Left ventricle myocardium superior (tissue), 1 donor: ENCODE results near the gene SLC19A1. TPM values are rescaled to one million over a fixed set of nuclear protein-coding genes. Genes with fewer than 3 reads are reported as not detected.
"Not testable (repeated sequence)": the region's sequence is repeated elsewhere in the genome, so short reads cannot be mapped to it uniquely, and the experiment has no call there.

Source experiments
- ATAC-seq: fragments of 200-7000 bp; cut with Tn5 transposase; one replicate; pipeline ENCODE4 v1.9.1; 2020; ENCODE audit warnings: mild to moderate bottlenecking, moderate library complexity
- DNase-seq: peaks from one replicate; pipeline ENCODE4 v3.0.0-alpha.2; 2020
- intact Hi-C: fragments of 100-400 bp; cut with micrococcal nuclease; formaldehyde crosslinking; loops from one replicate; pipeline ENCODE4 v1.11.0; 2022
- total RNA-seq: library from RNA; stranded (reverse); fragmentation: NEBNext Ultra II Directional; extraction: Animal tissue kit (Norgen Biotek cat#: 25700); gene quantifications from one replicate; pipeline ENCODE4 v1.2.1, GENCODE V29; 2021
- donor health status: DM: no; HTN: yes; CAD: no; lungs with severe emphysema.

The SLC19A1 gene
- total RNA-seq, 1 donor from 2014 or later: 7.6 TPM

DNA sequence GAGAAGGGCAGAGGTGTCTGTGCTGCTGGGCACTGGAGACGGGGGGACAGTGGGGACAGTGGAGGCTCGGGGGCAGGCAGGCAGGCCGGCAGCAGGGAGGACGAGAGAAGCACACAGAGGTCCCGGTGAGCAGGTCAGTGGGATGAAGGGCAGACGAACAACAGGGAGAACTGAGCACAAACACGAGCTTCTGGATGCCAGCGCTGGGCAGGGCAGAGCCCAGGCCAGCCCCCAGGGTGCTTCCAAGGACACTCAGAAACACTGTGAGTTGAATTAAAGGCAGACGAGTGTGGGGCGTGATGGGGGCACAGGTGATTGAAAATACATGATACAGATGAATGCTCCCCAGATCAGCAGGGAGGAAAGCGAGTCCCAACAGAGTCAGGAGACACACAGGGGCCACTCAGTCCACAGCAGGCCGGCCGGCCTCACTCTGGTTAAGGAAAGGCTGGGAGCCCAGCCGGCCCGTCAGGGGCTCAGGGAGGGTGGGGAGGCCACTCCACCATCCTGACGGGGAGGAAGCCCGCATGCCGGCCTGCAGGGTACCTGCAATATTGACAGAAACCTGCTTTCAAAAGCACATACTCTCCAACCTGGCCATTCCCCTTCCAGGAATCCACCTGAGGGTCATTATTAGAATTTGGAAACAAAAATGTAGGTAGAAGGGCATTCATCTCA is 14.1 kb downstream of the SLC19A1 start:
- DNase-seq (peak; percentile 20), ATAC-seq (no peak)
- intact Hi-C loops: no loop called here

DNA sequence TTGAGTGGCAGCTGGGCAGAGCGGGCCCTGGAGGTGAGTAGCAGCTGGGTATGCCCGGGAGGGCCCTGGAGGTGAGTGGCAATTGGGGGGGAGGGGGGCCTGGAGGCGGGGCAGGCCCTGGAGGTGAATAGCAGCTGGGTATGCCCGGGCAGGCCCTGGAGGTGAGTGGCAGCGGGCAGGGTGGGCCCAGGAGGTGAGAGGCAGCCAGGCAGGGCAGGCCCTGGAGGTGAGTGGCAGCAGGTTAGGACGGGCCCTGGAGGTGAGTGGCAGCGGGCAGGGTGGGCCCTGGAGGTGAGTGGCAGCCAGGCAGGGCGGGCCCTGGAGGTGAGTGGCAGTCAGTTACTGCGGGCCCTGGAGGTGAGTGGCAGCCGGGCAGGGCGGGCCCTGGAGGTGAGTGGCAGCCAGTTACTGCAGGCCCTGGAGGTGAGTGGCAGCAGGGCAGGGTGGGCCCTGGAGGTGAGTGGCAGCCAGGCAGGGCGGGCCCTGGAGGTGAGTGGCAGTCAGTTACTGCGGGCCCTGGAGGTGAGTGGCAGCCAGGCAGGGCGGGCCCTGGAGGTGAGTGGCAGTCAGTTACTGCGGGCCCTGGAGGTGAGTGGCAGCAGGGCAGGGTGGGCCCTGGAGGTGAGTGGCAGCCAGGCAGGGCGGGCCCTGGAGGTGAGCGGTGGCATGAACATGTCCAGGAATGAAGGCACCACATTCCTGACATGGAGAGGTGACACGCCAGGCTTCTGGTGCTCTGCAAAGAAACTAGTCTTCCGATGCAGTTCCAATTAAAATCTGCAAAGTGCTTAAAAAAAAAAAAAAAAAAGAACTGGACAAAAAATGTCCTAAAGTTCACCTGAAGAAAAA is 14.9 kb downstream of the SLC19A1 start:
- intact Hi-C loops, ATAC-seq: not testable (repeated sequence)
- peak; percentile 9 for DNase-seq

DNA sequence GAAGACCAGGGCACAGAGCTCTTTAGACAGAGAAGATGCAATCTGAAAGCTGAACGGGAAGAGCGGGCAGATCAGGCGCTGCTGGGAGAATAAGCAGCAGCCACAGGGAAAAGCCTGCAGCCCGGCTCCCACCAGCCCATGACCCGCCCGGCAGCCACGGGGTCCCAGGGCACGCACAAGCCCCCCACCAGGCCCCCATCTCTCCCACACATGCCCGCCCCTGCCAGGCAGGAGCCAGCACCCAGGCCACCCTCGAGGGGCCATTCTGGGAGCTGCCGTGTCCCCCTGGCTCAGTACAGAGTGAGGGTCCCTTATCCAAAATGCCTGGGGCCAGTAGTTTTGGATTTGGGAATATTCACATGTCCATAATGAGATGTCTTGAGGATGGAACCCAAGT is 16.3 kb downstream of the SLC19A1 start:
- DNase-seq: peak; percentile 22
- intact Hi-C loops: no loop called here
- no peak for ATAC-seq

DNA sequence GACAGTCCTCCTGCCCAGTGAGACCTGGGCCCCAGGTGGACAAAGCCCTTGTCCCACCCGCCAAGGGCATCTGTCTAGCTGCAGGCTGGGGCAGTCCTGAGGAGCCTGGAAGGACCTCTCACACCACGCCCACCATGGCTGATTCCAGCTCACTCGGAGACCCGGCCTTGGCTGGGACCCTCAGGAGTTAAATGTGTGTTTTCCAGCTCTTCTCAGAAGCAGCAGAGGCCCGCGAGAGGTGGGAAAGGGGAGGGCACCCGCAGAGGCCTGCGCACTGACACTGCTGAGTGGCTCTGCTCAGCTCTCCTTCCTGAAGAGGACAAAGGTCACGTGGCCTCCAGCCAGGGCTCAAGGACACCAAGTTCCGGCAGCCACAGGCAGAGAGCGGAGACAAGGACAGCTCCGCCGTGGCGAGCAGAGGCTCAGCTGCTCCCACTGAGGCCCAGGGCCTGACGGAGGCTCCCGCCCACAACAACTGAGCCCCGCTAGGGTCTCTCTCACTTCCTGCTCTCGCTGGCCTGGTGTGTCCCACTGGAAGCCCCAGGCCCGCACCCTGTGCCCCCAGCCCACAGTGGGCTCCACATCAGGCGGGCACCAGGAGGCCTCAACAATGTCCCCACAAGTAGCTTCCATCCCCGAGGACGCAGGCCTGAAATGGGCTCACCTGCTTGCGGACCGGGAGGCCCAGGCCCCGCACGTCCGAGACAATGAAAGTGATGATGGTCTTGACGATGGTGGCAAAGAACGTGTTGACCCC is 16.9 kb downstream of the SLC19A1 start:
- intact Hi-C loops: no loop called here
- DNase-seq (peak; percentile 83), ATAC-seq (peak; percentile 90)

DNA sequence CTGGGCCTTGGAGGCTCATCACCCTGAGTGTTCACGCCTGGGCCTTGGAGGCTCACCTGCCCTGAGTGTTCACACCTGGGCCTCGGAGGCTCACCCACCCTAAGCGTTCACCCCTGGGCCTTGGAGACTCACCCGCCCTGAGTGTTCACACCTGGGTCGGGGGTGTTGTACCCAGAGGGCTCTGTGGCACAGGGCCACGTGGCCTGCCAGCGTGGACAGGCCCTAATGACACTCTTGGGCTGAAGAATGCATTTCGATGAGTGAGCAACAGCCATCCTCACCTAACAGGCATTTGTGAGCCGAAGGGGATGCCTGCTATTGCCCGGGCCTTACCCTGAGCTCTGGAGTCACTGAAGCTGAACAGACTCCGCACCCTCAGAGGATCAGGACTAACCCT is 17.5 kb downstream of the SLC19A1 start:
- intact Hi-C loops: no loop called here
- ATAC-seq: no peak
- DNase-seq: peak; percentile 16

DNA sequence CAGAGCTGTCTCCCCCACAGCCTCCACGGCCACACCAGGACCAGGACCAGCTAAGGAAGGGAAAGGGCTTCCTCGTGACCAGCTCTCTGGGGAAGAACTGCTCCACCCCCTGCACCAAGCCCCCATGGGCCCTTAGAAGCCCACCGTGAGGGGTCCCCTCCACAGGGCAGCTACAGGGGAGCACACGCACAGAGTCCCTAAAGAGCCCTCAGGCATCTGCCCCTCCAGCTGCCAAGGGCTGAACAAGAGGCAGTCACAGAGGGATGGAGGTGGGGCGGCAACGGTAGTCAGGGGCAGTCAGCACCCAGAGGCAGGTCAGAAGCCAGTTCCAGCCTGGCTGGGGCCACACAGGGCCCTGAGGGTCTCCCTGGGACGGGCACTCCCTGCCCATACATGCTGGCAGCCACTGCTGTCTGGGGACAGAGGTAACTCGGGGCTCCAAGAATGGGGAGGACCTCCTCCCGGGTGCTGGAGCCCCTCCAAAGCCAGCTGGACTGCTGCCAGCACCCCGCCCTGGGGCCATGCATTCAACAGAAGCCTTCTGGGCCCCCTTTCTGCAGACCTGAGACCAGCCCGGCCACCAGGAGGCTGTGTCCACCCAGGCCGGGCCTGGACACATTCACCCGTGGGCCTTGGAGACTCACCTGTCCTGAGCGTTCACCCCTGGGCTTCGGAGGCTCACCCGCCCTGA is 18.7 kb downstream of the SLC19A1 start:
- no peak for ATAC-seq
- DNase-seq: peak; percentile 27
- intact Hi-C loops: no loop called here

DNA sequence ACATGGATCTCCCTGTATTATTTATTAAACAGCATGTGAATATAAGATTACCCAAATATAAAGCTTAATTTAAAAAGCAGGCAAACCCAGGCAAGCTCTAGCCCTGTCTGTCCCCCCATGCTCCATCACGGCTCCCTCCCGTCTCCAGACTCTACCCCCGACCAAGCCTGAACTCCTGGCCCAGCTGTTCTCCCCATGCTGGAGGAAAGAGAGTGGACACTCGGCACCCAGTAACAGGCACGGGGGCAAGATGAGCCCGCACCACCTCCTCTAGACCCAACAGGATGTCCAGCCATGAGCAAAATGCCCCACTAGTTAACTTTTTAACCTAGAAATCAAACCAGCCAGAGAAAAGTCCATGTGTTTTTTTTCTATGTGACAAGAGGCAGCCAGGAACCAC is 19.3 kb downstream of the SLC19A1 start:
- intact Hi-C loops: no loop called here
- DNase-seq (peak; percentile 5), ATAC-seq (no peak)

DNA sequence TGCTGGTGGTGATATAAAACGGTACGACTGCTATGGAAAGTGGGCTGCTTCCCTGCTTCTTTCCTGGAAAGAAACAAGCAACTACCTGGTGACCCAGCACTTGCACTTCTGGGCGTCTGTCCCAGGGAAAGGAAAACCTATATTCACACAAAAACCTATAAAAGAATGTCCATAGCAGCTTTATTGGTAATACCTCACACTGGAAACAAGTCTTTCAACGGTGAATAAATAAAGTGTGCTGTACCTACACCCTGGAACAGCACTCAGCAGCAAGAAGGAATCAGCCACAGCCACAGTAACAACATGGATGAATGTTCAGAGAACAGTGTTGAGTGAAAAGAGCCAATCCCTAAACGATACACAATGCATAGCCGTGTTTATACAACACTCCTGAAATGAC is 19.9 kb downstream of the SLC19A1 start:
- intact Hi-C loops: no loop called here
- no peak for ATAC-seq
- no peak for DNase-seq

DNA sequence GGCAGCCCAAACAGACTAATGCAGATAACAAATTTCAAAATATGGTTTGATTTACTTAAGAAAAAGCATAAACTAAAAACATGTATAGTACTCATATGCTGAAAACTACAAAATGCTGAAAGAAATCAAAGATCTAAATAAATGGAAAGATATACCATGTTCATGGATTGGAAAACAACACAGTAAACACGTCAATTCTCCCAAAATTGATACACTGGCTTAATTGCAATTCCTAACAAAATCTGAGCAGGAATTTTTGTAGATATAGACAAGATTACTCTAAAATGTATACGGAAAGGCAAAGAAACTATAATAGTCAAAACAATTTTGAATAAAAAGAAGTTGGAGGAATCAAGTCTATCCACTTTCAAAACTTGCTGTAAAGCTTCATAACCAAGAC is 21.0 kb downstream of the SLC19A1 start:
- DNase-seq: no peak
- ATAC-seq: no peak
- intact Hi-C loops: no loop called here

DNA sequence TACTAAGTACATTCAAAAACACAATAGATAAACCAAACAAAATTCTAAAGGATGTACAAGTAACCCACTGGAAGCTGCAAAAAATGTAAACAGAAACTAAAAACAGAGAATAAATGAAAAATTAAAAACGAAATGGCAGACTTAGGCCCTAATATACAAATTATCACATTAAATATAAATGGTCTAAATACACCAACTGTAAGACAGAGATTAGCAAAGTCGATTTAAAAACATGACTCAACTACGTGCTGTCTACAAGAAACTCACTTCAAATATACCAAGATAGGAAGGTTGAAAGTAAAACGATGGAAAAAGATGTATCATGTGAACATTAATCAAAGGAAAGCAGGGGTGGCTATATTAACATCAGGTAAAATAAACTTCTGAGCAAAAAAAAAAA is 23.1 kb downstream of the SLC19A1 start:
- DNase-seq (no peak), ATAC-seq (no peak)
- intact Hi-C loops: no loop called here

DNA sequence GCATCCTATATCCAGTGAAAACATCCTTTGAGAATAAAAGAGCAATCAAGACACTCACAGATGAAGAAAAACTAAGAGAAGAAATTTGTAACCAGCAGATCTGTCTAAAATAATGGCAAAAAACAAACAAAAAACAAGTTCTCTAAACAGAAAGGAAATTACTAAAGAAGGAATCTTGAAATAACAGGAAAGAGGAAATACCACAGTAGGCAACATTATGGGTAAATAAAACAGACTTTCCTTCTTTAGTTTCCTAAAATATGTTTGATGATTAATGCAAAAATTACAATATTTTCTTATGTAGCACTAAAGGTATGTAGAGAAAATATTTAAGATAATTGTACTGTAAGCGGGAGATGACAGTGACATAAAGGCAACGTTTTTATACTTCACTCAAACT is 23.5 kb downstream of the SLC19A1 start:
- intact Hi-C loops: no loop called here
- ATAC-seq (no peak), DNase-seq (no peak)

DNA sequence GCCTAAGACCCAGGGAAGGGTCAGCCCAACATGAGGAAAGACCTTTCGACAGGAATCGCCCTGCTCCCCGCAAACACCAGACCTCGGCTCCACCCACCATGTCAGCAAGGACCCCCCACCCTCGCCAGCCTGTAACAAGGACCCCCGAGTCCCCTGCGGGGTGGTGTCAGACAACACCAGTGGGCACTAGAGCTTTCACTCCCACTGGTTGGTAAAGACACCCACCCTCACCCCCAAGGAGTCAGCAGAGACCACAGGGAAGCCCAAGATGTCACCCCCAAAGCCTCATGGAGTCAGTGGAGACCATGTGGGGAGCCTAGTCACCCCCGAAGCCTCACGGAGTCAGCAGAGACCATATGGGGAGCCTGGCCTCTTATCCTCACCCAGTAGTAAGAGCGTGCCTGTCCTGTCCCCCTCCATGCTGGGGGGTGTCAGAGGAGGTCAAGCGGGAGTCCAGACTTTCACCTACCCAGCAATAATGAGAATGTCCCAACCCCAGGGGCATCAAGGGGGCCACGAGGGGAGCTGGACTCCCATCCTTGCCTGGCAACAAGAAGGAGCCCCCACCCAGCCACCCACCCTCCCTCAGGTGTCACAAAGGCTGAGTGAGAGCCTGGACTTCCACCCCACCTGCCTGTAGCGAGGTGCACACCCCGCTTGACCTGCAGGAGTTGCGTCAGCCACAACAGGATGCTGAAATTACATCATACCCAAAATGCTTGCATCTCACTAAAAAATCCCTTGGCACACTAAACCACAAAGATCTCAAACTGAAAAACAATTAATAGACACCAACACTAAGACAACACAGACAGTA is 24.8 kb downstream of the SLC19A1 start:
- intact Hi-C loops: no loop called here
- no peak for ATAC-seq
- peak; percentile 26 for DNase-seq

DNA sequence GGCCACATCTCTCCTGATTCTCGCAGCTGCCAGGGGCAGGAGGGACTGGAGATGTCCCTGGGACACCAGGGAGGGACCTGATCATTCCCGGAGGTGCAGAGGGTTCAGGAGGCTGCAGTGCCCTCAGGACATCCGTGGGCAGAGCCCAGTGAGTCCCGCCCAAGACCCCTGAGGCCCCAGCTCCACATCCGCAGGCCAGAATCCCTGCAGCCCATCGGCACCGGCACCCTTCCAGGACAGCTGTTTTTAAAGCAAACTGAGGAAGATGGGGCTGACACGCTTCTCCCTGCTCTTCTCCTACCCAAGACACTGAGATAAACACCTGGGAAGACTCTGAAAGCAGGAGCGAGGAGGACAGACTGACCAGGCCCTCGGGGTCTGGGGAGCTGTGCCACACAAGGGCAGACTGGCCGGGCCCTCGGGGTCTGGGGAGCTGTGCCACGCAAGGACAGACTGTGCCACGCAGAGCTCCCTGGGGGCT is 25.5 kb downstream of the SLC19A1 start:
- DNase-seq (peak; percentile 18), ATAC-seq (no peak)
- intact Hi-C loops: no loop called here

DNA sequence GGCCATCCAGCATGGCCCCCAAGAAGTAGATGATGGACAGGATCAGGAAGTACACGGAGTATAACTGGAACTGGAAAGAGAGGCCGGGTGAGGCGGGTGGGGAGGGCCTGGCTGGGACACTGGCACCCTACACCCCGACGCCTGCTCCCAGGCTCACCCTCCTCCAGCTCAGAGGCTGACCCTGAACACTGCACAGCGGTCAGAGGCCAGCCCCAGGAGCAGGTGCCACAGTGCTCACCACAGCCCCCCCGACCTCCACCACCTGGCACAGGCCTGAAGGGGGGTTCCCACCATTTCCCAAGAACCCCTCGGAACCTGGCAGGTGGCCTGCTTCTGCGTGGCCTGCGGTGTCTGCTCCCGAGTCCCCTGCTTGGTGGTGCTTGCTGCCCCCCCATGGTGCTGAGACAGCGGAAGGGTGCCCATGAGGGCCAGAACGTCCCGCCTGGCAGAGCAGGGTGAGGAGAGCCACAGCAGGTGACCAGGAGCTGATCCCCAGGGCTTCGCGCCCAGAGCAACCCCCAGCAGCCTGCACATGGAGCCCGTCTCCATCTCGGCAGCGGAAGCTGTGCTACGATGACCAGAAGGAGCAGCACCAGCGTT is 26.1 kb downstream of the SLC19A1 start:
- intact Hi-C loops: no loop called here
- DNase-seq: peak; percentile 24
- no peak for ATAC-seq

DNA sequence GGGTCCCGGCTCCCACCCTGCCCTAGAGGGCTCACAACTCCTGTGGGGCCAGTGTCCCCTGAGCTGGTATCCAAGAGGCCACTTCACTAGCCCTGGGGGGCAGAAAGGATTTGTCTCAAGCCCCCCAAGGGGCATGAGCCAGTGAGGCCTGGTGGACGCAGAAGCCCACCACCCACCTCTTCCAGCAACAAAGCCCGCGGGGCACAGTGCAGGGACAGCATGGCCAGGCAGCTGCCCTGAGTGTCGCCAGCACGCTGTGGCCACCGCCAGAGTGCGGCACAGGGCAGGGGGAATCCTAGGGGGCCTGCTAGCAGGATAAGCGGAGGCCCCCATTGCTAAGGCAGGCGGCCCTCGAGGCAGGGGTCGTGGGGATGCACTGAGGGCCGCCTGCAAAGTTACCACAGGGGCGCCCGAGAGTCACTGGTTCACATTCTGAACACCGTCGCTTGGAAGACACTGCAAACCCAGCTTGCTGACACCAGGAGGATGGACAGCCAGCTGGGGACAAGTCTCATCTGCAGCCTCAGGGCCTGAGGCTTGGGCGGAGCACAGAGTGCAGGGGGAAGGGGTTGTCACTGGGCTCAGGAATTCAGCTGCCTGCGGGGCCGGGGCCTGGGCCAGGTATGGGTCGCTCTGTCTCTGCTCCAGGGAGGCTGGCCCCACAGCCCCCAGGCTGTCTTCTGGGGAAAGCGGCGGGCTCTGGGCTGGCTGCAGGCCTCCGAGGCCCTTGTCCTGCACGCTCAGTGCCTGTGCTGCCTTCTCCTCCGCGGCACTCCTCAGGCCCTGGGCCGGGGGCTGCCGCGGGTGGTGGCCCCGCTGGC is 26.8 kb downstream of the SLC19A1 start:
- ATAC-seq (no peak), DNase-seq (peak; percentile 26)
- intact Hi-C loops: no loop called here

DNA sequence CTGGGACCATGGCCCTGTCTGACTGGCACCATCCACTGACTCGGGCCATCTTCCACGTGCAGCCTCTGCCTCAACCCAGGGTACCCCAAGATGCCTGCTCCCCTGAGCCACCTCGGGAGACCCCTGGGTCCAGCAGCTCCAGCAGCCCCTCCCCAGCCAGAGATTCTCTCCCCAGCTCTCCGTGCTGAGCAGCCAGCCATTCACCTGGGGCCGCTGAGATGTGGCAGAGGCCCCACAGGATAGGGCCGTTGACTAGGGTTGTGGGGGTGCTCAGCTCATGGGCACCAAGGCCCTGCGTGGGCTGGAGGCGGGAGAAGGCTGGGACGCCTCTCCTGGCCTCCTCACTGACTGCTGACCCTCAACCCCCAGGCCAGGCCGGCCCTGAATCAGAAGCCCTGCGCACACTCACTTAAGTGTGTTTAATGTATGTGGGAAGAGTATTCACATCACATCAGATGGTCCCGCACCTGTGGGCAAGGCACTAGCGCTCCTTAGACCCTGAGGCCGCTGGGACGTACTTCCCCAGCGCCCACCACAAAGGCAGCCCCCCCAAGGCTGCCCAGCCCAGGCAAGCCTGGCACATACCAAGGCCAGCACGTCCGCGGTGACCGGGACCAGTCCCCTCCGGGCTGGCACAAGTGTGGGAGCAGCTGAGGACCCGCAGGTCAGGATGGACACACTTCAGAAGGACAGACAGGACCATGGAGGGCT is 27.8 kb downstream of the SLC19A1 start:
- no peak for ATAC-seq
- intact Hi-C loops: no loop called here
- peak; percentile 26 for DNase-seq
